ENCODE measurements around the gene INKA2.

- TF ChIP-seq POLR2A (IDR thresholded peaks at IDR 0.05; ENCODE audit: low read depth, low read length) (no peak), USF2 (IDR thresholded peaks at IDR 0.05; ENCODE audit: low read depth, low read length) (no peak), CTCF (conservative IDR thresholded peaks at IDR 0.05; ENCODE audit: low read depth, low read length) (no peak), SMC3 (IDR thresholded peaks at IDR 0.05; ENCODE audit: low read depth, low read length) (no peak), MXI1 (IDR thresholded peaks at IDR 0.05; ENCODE audit: borderline replicate concordance, low read depth, low read length) (no peak), ELK1 (IDR thresholded peaks at IDR 0.05; ENCODE audit: borderline replicate concordance, low read depth, low read length) (no peak), MAZ (IDR thresholded peaks at IDR 0.05; ENCODE audit: borderline replicate concordance, low read depth, low read length) (no peak)
Observed at GRCh38 chr1:111729946-111730681, 9.1 kb downstream of the INKA2 start.
